ENCODE measurements around the gene FAM217B.

FAM217B gene

DNA sequence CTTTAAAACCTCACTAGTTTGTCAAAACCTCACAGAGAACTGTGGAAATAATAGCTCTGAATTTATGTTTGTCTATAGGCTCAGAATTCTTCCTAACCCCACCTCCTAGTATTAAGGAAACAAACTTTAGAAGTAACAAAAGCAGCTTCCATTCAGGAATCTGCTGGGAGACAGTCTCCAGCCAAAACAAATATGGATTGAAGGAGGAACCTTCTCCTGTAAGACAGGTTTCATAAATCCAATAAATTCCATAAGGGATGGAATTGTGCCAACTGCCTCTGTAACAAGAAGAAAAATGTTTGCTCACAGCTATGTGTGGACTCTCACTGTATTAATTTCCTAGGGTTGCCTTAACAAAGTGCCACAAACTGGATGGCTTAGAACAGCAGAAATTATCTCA, 14.3 kb upstream of the FAM217B start:
- TF ChIP-seq, protein P1, sequence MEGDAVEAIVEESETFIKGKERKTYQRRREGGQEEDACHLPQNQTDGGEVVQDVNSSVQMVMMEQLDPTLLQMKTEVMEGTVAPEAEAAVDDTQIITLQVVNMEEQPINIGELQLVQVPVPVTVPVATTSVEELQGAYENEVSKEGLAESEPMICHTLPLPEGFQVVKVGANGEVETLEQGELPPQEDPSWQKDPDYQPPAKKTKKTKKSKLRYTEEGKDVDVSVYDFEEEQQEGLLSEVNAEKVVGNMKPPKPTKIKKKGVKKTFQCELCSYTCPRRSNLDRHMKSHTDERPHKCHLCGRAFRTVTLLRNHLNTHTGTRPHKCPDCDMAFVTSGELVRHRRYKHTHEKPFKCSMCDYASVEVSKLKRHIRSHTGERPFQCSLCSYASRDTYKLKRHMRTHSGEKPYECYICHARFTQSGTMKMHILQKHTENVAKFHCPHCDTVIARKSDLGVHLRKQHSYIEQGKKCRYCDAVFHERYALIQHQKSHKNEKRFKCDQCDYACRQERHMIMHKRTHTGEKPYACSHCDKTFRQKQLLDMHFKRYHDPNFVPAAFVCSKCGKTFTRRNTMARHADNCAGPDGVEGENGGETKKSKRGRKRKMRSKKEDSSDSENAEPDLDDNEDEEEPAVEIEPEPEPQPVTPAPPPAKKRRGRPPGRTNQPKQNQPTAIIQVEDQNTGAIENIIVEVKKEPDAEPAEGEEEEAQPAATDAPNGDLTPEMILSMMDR (IDR thresholded peaks at IDR 0.05), result no peak
- Histone ChIP-seq H3K4me3 (ENCODE audit: low read depth in 1 of 2, low read length in 1 of 2) (no peak overlapping the region), H3K9me3 (no peaks in the 10 kb centered on the region), H3K36me3 (no peaks in the 10 kb centered on the region), H3K27me3 (peaks cover 9% of the 10 kb centered on the region), H3K27ac (no peak overlapping the region), H3K4me1 (ENCODE audit: control insufficient read depth in 1 of 2, insufficient read depth in 1 of 2, low read depth in 1 of 2, low read length in 1 of 2) (no peaks in the 10 kb centered on the region)

DNA sequence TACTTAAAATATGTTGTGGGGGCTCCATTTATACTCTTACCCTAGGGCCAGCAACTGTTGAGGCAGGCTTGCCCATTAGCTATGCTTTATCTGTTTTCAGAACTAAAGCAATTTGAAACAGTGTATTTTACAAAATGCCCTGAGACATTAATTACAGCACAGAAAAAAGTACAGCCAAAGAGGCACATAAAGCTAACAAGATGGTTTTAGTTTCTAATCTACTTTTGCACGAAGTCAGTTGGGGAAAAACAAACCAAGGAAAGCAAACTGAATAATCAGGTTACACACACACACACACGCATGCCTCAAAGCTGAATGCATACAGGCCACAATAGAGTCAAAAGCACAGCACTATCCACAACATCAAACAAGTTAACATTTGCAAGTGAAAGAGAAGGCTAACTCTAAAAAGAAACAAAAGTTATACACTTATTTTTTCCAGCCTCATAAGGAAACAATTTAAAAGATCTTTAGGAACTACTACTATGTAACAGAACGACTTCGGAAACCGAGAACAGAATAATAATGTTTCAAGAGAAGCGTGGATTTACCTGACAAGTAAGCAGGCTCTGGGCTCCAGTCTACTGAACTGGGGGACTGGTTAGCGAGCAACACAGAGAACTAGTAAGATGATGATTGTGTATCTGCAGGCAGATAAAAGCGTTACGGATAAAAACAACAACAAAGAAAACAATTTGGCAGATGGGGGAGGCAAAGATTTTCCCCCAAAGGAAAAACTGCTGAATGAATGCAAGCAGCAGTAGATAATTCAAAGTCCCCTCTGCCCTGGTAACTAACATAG, 8.5 kb upstream of the FAM217B start:
- H3K36me3 ChIP-seq, result peaks cover 3% of the 10 kb centered on the region
- H3K27ac ChIP-seq, result no peak overlapping the region
- no peaks in the 10 kb centered on the region for H3K9me3 ChIP-seq
- no peaks in the 10 kb centered on the region for H3K27me3 ChIP-seq
- peaks cover 24 to 38% of the 10 kb centered on the region in 2 experiments for H3K4me1 ChIP-seq (ENCODE audit: control insufficient read depth in 1 of 2, insufficient read depth in 1 of 2, low read depth in 1 of 2, low read length in 1 of 2)
- TF ChIP-seq, protein P1 (IDR thresholded peaks at IDR 0.05), result no peak
- no peak overlapping the region for H3K4me3 ChIP-seq (ENCODE audit: low read depth in 1 of 2, low read length in 1 of 2)

DNA sequence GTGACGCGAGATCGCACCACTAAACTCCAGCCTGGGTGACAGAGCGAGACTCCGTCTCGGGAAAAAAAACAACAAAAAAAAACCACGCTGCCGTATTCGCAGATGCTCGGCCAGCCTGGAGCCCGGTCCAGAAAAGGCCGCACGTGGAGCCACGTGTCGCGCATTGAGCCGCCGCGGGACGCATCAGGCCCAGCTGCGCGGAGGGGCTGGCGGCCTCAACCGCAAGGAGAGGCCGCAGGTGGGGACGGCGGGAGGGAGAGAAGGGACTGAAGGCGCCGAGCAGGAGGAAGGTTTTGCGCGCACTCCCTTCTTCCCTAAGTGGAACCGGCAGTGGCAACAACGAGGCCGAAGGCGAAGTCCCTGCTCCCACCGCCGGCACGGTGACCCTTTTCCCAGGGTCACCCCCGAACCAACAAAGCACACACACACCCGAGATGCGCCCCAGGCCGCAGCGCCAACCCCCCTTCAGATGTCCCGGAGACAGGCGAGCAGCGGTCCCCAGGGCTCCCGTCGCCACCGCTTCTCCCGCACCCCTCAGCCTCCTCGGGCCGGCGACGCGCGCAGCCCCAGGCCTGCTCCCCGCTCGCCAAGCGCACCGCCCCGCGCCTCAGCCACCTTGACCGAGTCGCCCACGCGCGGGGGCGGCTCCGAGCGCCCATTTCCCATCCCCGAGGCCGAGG, 7.4 kb upstream of the FAM217B start:
- H3K27ac ChIP-seq, result no peak overlapping the region
- H3K4me3 ChIP-seq (ENCODE audit: low read depth in 1 of 2, low read length in 1 of 2), result peak overlapping the region; percentile 69 to 77
- H3K4me1 ChIP-seq (ENCODE audit: control insufficient read depth in 1 of 2, insufficient read depth in 1 of 2, low read depth in 1 of 2, low read length in 1 of 2), result peaks cover 34 to 49% of the 10 kb centered on the region in 2 experiments
- peaks cover 3% of the 10 kb centered on the region for H3K36me3 ChIP-seq
- no peaks in the 10 kb centered on the region for H3K27me3 ChIP-seq
- TF ChIP-seq, protein P1 (IDR thresholded peaks at IDR 0.05), result no peak
- H3K9me3 ChIP-seq, result no peaks in the 10 kb centered on the region

DNA sequence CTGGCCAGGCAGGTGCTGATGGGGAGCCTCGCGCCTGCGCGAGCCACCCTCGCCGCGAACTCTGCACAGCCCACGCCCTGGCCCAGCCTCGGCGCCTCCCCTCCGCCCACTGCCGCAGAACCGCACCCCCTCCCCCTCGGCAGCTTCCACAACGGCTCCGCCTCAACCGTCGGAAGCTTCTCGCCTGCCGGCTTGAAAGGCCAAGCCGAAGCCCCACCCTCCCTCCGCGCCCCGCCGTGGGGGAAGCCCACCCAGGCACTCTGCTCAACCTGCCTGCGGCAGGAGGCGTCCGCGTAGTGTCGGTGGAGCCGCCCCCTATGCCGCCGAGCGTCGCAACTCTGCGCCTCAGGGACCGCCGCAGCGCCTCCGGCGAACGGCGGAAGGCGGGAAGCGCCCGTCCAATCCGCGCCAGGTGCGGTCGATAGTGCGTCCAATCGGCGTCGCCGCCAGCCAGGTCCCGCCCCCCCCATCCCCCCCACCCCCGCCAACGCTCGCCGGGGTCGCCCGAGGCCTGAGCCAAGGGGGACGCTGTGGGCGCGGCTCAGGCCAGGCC, 6.8 kb upstream of the FAM217B start, which contains the start of gene SYCP2:
Gene SYCP2, minus strand, starts transcription at position 342 of the 553 bp plus-strand sequence. CDS start 11,224 bp downstream, outside the sequence.
- H3K27ac ChIP-seq, result peak within 1 kb of the TSS; percentile 72

More for the DNA sequence above, 6.8 kb upstream of the FAM217B start, which contains the start of gene SYCP2:
- Histone ChIP-seq H3K4me3 (ENCODE audit: low read depth in 1 of 2, low read length in 1 of 2) (peak within 1 kb of the TSS; percentile 69 to 77), H3K36me3 (peaks cover 3% of the 10 kb centered on the region), H3K27me3 (no peaks in the 10 kb centered on the region), H3K9me3 (no peaks in the 10 kb centered on the region), H3K4me1 (ENCODE audit: control insufficient read depth in 1 of 2, insufficient read depth in 1 of 2, low read depth in 1 of 2, low read length in 1 of 2) (peaks cover 41 to 55% of the 10 kb centered on the region in 2 experiments)
- TF ChIP-seq, protein P1 (IDR thresholded peaks at IDR 0.05), result no peak
